Stomach (tissue), 4 donors: ENCODE results near the gene VPS33A.

Source experiments
- EP300 ChIP-seq: sonication (generic); formaldehyde crosslinking; IDR thresholded peaks from one replicate; pipeline ENCODE4 v1.6.1; 2017; ENCODE audit warnings: antibody characterized with exemption
- POLR2A ChIP-seq, 4 donors: fragments of 450-650 bp; IDR thresholded peaks; one replicate each; pipeline ENCODE4 v1.6.1; 2016; ENCODE audit warnings: antibody characterized with exemption in 4 of 4, control low read depth in 2 of 4, mild to moderate bottlenecking in 1 of 4, moderate library complexity in 1 of 4
- POLR2AphosphoS5 ChIP-seq, 3 donors: sonication (generic); formaldehyde crosslinking; IDR thresholded peaks; one replicate each; pipeline ENCODE4 v1.6.1; 2016; ENCODE audit warnings: antibody characterized with exemption in 3 of 3
- TF ChIP-seq, protein P1 (sequence below), 7 experiments: fragments of 450-650 bp in 4 of 7; fragments of 200-600 bp in 3 of 7; sonication (generic) in 3 of 7; IDR thresholded peaks; one replicate each; pipeline ENCODE4 v1.5.1; 2016 to 2019; ENCODE audit warnings: antibody characterized with exemption in 7 of 7, control low read depth in 2 of 7, mild to moderate bottlenecking in 1 of 7

DNA sequence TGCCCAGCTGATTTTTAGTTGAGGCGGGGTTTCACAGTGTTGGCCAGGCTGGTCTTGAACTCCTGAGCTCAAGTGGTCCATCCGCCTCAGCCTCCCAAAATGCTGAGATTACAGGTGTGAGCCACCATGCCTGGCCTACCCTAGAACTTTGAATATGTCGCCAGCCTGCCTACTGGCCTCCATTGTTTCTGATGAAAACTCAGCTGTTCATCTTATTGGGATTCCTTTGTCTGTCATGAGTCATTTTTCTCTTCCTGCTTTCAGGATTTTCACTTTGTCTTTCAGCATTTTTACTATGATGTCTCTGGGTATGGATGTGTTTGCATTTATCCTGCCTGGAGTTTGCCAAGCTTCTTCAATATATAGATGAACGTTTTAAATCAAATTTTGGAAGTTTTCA lies 70.9 kb downstream of the VPS33A start:
- TF ChIP-seq, protein P1, sequence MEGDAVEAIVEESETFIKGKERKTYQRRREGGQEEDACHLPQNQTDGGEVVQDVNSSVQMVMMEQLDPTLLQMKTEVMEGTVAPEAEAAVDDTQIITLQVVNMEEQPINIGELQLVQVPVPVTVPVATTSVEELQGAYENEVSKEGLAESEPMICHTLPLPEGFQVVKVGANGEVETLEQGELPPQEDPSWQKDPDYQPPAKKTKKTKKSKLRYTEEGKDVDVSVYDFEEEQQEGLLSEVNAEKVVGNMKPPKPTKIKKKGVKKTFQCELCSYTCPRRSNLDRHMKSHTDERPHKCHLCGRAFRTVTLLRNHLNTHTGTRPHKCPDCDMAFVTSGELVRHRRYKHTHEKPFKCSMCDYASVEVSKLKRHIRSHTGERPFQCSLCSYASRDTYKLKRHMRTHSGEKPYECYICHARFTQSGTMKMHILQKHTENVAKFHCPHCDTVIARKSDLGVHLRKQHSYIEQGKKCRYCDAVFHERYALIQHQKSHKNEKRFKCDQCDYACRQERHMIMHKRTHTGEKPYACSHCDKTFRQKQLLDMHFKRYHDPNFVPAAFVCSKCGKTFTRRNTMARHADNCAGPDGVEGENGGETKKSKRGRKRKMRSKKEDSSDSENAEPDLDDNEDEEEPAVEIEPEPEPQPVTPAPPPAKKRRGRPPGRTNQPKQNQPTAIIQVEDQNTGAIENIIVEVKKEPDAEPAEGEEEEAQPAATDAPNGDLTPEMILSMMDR (IDR thresholded peaks at IDR 0.05) = no peak
- TF ChIP-seq POLR2A (IDR thresholded peaks at IDR 0.05) (no peak), POLR2AphosphoS5 (IDR thresholded peaks at IDR 0.05) (no peak), EP300 (no peak)
